ENCODE measurements around the gene TAS2R8.
A peak's percentile ranks its signal among the peaks of the same experiment; 100 is the strongest.
"Not testable (repeated sequence)": the region's sequence is repeated elsewhere in the genome, so short reads cannot be mapped to it uniquely, and the experiment has no call there.

TAS2R8 gene

DNA sequence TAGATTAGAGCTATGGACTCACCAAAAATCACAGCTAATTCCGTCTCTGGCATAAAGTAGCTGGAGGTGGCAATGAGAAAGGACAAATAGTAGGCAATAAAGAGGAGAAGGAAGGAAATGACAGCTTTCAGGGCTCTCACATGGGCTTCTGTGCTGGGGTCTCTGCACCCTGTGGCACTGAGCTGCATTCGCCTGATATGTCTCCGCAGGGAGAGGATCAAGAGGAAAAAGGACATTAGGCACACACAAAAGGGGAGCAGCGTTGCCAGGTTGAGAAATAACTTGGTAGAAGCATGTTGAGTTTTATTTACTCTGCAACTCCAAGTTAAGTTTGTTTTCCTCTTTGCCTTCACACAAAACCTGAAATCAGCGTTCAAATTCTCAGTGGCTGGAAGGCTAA, 5.3 kb downstream of the TAS2R8 start:
- TF ChIP-seq POLR2A (IDR thresholded peaks at IDR 0.05; ENCODE audit: low read length) (no peak), GATA1 (IDR thresholded peaks at IDR 0.05; ENCODE audit: low read depth, low read length) (no peak)
- no peak for DNase-seq

DNA sequence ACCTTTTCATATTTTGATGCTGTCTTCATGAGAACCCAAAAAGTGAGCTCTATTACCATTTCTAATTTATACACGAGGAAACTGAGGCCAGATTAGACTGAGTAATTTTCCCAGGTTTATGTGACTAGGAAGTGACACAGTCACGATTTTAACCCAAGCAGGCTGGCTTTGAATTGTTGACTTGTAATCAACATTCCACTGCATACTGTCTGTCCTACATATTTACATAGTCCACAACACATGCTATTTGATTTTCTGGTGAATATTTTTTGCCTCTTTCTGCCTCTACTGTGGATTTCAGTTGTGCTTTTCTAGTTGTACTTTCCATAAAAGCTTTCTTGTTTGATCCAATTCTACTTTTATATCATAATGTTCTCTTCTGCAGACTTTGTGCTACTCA, 12.9 kb downstream of the TAS2R8 start:
- no peak for DNase-seq
- TF ChIP-seq POLR2A (IDR thresholded peaks at IDR 0.05; ENCODE audit: low read length) (no peak), GATA1 (IDR thresholded peaks at IDR 0.05; ENCODE audit: low read depth, low read length) (no peak)

DNA sequence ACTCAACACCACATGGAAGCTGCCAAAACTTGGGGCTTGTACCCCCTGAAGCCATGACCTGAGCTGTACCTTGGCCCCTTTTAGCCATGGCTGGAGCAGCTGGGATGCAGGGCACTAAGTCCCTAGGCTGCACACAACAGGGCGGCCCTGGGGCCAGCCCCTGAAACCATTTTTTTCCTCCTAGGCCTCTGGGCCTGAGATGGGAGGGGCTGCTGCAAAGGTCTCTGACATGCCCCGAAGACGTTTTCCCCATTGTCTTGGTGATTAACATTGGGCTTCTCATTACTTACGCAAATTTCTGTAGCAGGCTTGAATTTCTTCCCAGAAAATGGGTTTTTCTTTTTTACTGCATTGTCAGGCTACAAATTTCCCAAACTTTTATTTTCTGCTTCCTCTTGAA, 15.3 kb downstream of the TAS2R8 start:
- not testable (repeated sequence) for DNase-seq

DNA sequence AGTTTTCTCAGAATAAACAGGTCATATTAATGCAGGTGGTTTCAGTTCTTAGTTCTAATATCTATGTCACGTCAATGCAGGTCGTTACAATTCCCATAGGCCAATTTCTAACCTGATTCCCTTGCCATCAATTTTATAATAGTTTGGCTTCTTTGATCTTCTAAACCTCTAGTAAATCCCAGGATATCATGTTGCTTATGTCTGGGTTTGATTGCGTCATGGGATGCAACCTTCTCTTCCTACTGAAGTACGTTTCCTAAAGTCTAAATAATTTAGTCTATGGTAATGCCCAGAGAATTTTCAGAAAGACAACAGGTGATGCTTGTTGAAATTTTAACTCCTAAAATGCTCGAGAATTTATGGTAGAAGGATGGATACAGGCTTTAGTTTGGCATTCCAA, 23.8 kb downstream of the TAS2R8 start:
- no peak for DNase-seq
- no peak for TF ChIP-seq GATA1 (IDR thresholded peaks at IDR 0.05; ENCODE audit: low read depth, low read length)
- no peak for TF ChIP-seq POLR2A (IDR thresholded peaks at IDR 0.05; ENCODE audit: low read length)

DNA sequence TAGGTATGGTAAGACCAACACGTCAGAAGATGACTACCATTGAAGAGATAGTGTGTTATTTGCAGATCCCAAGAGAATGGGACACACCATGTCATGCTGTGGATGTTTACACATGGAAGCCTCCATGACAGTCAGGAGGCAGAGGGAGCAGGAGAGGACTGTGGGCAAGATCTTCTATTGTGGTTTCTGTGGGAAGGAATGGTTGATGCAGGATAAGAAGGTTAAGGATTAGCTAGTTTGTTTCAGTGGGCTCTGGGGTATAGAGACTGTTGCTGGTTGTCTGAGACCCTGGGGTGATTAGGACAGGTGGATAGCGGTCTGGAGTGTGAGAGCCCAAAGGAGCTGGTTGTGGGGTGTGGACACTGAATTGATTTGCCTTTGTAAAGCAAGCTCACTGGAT, 28.0 kb downstream of the TAS2R8 start:
- no peak for TF ChIP-seq POLR2A (IDR thresholded peaks at IDR 0.05; ENCODE audit: low read length)
- no peak for TF ChIP-seq GATA1 (IDR thresholded peaks at IDR 0.05; ENCODE audit: low read depth, low read length)
- no peak for DNase-seq

DNA sequence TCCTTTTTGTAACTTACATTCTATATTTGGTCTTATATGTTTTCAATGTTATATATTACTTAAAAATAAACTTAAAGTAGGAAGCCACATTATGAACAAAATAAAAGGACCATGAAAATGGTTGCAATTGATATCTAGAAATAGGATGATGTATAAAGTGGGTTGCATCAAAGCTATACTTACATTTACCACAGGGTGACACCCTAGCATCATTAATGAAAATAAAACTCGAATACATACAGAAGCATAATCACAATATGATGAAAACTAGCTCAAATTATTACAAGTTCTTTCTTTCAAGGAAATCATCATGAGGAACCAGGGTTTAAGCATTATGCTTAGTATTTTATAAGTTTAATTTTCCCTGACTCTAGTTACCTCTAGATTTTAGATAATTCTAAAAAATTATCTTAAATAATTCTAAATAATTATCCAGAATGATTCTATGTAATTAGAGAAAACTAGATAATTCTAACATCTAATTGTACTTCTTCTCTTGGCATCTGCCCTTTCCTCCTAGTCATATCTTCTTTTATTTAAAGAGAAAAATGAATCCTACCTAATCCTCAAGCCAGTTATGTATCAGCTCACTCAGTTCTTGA, 35.9 kb downstream of the TAS2R8 start:
- peak; percentile 33 to 62 for DNase-seq

DNA sequence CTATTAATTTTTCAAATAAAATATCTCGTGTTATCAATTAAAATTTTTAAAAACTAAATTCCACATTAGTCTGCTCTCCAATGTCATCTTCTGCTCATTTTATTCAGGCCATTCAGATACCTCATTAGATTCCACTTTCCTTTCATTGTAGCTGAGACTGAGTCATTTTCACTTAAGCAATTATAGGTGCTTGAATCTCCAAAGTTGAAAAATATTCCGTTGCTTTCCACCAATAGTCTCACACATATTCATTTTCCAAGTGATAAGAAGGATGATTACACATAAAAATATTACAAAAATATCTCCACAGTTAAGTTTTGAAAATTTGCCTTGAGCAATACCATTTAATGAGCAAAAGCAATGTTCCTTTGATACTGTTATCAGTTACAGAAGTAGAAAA, 47.4 kb downstream of the TAS2R8 start:
- DNase-seq, result no peak
- TF ChIP-seq POLR2A (IDR thresholded peaks at IDR 0.05; ENCODE audit: low read length) (no peak), GATA1 (IDR thresholded peaks at IDR 0.05; ENCODE audit: low read depth, low read length) (no peak)

More for the DNA sequence above, 35.9 kb downstream of the TAS2R8 start:
- no peak for TF ChIP-seq POLR2A (IDR thresholded peaks at IDR 0.05; ENCODE audit: low read length)
- TF ChIP-seq GATA1 (IDR thresholded peaks at IDR 0.05; ENCODE audit: low read depth, low read length), result no peak

DNA sequence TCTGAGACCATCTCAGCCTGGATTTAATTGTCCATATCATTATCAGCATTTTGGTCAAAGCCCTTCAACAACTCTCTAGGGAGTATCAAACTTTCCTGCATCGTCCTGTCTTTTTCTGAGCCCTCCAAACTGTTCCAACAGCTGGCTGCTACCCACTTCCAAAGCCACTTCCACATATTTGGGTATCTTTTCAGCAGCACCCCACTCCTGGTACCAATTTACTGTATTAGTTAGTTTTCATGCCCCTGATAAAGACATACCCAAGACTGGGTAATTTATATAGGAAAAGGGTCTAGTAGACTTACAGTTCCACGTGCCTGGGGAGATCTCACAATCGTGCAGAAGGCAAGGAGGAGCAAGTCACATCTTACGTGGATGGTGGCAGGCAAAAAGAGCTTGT, 50.9 kb downstream of the TAS2R8 start:
- TF ChIP-seq GATA1 (IDR thresholded peaks at IDR 0.05; ENCODE audit: low read depth, low read length), result no peak
- TF ChIP-seq POLR2A (IDR thresholded peaks at IDR 0.05; ENCODE audit: low read length), result no peak
- no peak for DNase-seq
